ENCODE data around the gene ZC3H18.

The ZC3H18 gene

GRCh38 chr16:88619859-88620815 is 49.9 kb downstream of the ZC3H18 start:
- Histone ChIP-seq H3K9me3 (no peaks in the 10 kb centered on the region), H3K27ac (no peak overlapping the region), H3K4me1 (peaks cover 0 to 10% (median 0%) of the 10 kb centered on the region in 4 donors), H3K27me3 (no peaks in the 10 kb centered on the region), H3K4me3 (no peak overlapping the region), H3K36me3 (peaks cover 47 to 82% (median 57%) of the 10 kb centered on the region in 3 donors)
- intact Hi-C loops (cut with DNase I; ENCODE audit: low total_unique reads) = no loop called here
- no peak for DNase-seq
- TF ChIP-seq CTCF (IDR thresholded peaks at IDR 0.05) = no peak

DNA sequence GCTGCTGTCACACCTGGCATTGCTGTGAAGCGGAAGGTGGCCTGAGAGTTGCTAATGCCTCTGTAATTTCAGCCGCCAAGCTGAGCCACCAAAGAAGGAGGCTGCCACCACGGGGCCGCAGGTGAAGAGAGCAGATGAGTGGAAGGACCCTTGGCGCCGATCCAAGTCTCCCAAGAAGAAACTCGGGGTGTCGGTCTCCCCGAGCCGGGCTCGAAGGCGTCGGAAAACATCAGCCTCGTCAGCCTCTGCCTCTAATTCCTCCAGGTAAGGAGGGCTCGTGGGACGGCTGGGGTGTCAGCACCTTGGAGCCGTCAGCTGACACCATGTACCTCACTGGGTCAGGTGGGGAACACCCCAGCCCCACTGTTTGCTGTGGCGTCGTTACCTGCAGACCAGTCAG is 51.9 kb downstream of the ZC3H18 start:
- intact Hi-C loops (cut with DNase I; ENCODE audit: low total_unique reads) = no loop called here
- H3K4me3 ChIP-seq = no peak overlapping the region
- H3K36me3 ChIP-seq = peaks cover 66 to 92% (median 67%) of the 10 kb centered on the region in 3 donors
- no peaks in the 10 kb centered on the region for H3K9me3 ChIP-seq
- H3K4me1 ChIP-seq = no peaks in the 10 kb centered on the region
- DNase-seq = no peak
- no peaks in the 10 kb centered on the region for H3K27me3 ChIP-seq
- H3K27ac ChIP-seq = no peak overlapping the region
- no peak for TF ChIP-seq CTCF (IDR thresholded peaks at IDR 0.05)

DNA sequence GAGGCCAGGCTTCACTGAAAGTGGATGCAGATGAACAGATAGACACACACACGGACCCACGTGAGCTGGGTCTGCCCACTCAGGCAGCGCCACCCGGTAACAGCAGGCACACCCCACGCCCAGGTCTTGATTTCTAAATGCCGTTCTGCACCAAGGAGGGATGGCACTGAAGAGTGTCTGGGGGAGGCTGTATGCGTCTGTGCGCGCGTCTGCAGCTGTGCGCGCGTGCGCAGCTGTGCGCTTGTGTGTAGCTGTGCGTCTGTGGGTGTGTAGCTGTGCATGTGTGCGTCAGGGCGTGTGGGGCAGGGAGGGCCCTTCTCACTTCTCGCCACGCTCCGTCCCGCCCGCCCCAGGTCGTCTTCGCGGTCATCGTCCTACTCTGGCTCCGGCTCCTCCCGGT is 52.7 kb downstream of the ZC3H18 start:
- H3K36me3 ChIP-seq = peaks cover 71 to 94% (median 71%) of the 10 kb centered on the region in 3 donors

DNA sequence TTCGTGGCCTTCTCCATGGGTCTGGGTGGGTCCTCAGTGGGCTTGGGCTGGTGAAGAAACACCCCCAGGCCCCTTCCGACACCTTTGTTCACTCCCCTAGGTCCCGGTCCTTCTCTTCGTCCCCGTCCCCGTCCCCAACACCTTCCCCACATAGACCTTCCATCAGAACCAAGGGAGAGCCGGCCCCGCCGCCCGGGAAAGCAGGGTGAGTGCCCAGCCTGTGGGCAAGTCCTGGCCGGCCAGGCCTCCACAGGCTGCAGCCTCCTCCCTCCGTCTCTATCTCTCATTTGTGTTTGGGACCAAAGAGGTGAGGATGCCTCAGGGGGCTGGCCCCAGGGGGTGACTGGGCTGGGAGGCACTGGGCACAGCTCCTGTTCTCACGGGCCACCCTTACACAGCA is 53.7 kb downstream of the ZC3H18 start:
- no peak overlapping the region for H3K4me3 ChIP-seq
- no peak for DNase-seq
- no peak overlapping the region for H3K27ac ChIP-seq
- intact Hi-C loops (cut with DNase I; ENCODE audit: low total_unique reads) = no loop called here
- no peak for TF ChIP-seq CTCF (IDR thresholded peaks at IDR 0.05)
- no peaks in the 10 kb centered on the region for H3K9me3 ChIP-seq
- H3K27me3 ChIP-seq = no peaks in the 10 kb centered on the region
- H3K36me3 ChIP-seq = peaks cover 78 to 94% (median 78%) of the 10 kb centered on the region in 3 donors
- no peaks in the 10 kb centered on the region for H3K4me1 ChIP-seq

More for the DNA sequence above, 52.7 kb downstream of the ZC3H18 start:
- intact Hi-C loops (cut with DNase I; ENCODE audit: low total_unique reads) = no loop called here
- no peaks in the 10 kb centered on the region for H3K27me3 ChIP-seq
- no peak for TF ChIP-seq CTCF (IDR thresholded peaks at IDR 0.05)
- DNase-seq = no peak
- no peak overlapping the region for H3K4me3 ChIP-seq
- H3K27ac ChIP-seq = no peak overlapping the region
- H3K9me3 ChIP-seq = no peaks in the 10 kb centered on the region
- no peaks in the 10 kb centered on the region for H3K4me1 ChIP-seq

DNA sequence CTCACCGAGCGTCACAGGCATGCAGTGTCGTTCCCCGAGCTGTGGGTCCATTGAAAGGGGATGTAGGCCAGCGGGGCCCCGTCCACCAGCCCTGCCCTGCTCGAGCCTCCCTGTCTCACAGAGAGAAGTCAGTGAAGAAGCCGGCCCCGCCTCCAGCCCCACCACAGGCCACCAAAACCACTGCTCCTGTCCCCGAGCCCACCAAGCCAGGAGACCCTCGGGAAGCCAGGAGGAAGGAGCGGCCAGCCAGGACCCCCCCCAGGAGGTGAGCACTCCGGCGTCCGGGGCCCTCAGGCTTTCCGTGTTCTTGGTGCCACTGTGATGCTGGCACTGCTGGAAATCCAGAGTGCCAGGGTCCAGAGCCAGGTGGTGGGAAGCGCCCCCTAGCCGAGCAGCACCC is 54.3 kb downstream of the ZC3H18 start:
- TF ChIP-seq CTCF (IDR thresholded peaks at IDR 0.05) = no peak
- Histone ChIP-seq H3K9me3 (no peaks in the 10 kb centered on the region), H3K27me3 (no peaks in the 10 kb centered on the region), H3K36me3 (peaks cover 78 to 94% (median 80%) of the 10 kb centered on the region in 3 donors), H3K4me1 (no peaks in the 10 kb centered on the region), H3K4me3 (no peak overlapping the region), H3K27ac (no peak overlapping the region)
- DNase-seq = no peak
- intact Hi-C loops (cut with DNase I; ENCODE audit: low total_unique reads) = no loop called here
